Esophagus mucosa (tissue), 1 donor: Measurements from ENCODE around the gene SLC27A1. TPM values are rescaled to one million over a fixed set of nuclear protein-coding genes. Genes with fewer than 3 reads are reported as not detected.
"Not testable (repeated sequence)": the region's sequence is repeated elsewhere in the genome, so short reads cannot be mapped to it uniquely, and the experiment has no call there.

Experiments used
- ATAC-seq: fragments of 200-7000 bp; cut with Tn5 transposase; one replicate; pipeline ENCODE4 v1.9.1; 2020
- total RNA-seq: library from RNA; stranded (reverse); gene quantifications from one replicate; pipeline ENCODE4 v1.2.4, GENCODE V29; 2023
- donor health status: DM: yes; HTN: yes; CAD: no.

SLC27A1 gene
- total RNA-seq, 1 donor from 2014 or later = 4.1 TPM

GRCh38 chr19:17457616-17458015, 12.7 kb upstream of the SLC27A1 start:
- no peak for ATAC-seq

GRCh38 chr19:17458970-17459369, 11.4 kb upstream of the SLC27A1 start:
- peak; percentile 38 for ATAC-seq

GRCh38 chr19:17460372-17461230, 9.7 kb upstream of the SLC27A1 start, which contains the start of gene NXNL1:
Gene NXNL1, minus strand, starts transcription at chr19:17460926. Its CDS starts 57 bp downstream, at chr19:17460869.
- no peak for ATAC-seq

- no peak for ATAC-seq
These were observed 3.9 kb upstream of the SLC27A1 start for GRCh38 chr19:17466487-17466850.

GRCh38 chr19:17467471-17468301, 2.6 kb upstream of the SLC27A1 start:
- ATAC-seq = no peak

- ATAC-seq = no peak
These were observed 1.8 kb upstream of the SLC27A1 start for GRCh38 chr19:17468302-17469091.

GRCh38 chr19:17469092-17469480, 1.2 kb upstream of the SLC27A1 start:
- ATAC-seq = peak; percentile 4

GRCh38 chr19:17469481-17470067, 750 bp upstream of the SLC27A1 start:
- ATAC-seq = peak; percentile 92

- no peak for ATAC-seq
These were observed 1.2 kb downstream of the SLC27A1 start for GRCh38 chr19:17471410-17472125.

- ATAC-seq = no peak
These were observed 2.7 kb downstream of the SLC27A1 start for GRCh38 chr19:17473041-17473440.

GRCh38 chr19:17475011-17475540, 4.8 kb downstream of the SLC27A1 start:
- ATAC-seq = not testable (repeated sequence)

- peak; percentile 23 for ATAC-seq
These were observed 5.3 kb downstream of the SLC27A1 start for GRCh38 chr19:17475541-17476115.

GRCh38 chr19:17479325-17479791, 9.0 kb downstream of the SLC27A1 start:
- no peak for ATAC-seq

- no peak for ATAC-seq
These were observed 11.7 kb downstream of the SLC27A1 start for GRCh38 chr19:17481986-17482385.

GRCh38 chr19:17482877-17483604, 12.7 kb downstream of the SLC27A1 start:
- no peak for ATAC-seq

GRCh38 chr19:17483605-17484002, 13.3 kb downstream of the SLC27A1 start:
- no peak for ATAC-seq

GRCh38 chr19:17484520-17485185, 14.3 kb downstream of the SLC27A1 start:
- no peak for ATAC-seq

- ATAC-seq = no peak
These were observed 16.4 kb downstream of the SLC27A1 start for GRCh38 chr19:17486545-17487240.
